ENCODE measurements around the gene NDUFS2. TPM values are rescaled to one million over a fixed set of nuclear protein-coding genes. Genes with fewer than 3 reads are reported as not detected.

Gene NDUFS2
- total RNA-seq, 1 donor from 2014 or later = 124 TPM

GRCh38 chr1:161198897-161199431, 3.2 kb upstream of the NDUFS2 start, which contains the start of gene ADAMTS4:
ADAMTS4 (minus strand) TSS chr1:161199054; CDS start chr1:161198627, 427 bp downstream.
- H3K4me3 ChIP-seq (ENCODE audit: low read depth, low read length) = no peak within 1 kb of the TSS
- no peak for DNase-seq (ENCODE audit: low read depth)
- TF ChIP-seq, protein P1, sequence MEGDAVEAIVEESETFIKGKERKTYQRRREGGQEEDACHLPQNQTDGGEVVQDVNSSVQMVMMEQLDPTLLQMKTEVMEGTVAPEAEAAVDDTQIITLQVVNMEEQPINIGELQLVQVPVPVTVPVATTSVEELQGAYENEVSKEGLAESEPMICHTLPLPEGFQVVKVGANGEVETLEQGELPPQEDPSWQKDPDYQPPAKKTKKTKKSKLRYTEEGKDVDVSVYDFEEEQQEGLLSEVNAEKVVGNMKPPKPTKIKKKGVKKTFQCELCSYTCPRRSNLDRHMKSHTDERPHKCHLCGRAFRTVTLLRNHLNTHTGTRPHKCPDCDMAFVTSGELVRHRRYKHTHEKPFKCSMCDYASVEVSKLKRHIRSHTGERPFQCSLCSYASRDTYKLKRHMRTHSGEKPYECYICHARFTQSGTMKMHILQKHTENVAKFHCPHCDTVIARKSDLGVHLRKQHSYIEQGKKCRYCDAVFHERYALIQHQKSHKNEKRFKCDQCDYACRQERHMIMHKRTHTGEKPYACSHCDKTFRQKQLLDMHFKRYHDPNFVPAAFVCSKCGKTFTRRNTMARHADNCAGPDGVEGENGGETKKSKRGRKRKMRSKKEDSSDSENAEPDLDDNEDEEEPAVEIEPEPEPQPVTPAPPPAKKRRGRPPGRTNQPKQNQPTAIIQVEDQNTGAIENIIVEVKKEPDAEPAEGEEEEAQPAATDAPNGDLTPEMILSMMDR (conservative IDR thresholded peaks at IDR 0.05; ENCODE audit: low read depth, low read length) = no peak

DNA sequence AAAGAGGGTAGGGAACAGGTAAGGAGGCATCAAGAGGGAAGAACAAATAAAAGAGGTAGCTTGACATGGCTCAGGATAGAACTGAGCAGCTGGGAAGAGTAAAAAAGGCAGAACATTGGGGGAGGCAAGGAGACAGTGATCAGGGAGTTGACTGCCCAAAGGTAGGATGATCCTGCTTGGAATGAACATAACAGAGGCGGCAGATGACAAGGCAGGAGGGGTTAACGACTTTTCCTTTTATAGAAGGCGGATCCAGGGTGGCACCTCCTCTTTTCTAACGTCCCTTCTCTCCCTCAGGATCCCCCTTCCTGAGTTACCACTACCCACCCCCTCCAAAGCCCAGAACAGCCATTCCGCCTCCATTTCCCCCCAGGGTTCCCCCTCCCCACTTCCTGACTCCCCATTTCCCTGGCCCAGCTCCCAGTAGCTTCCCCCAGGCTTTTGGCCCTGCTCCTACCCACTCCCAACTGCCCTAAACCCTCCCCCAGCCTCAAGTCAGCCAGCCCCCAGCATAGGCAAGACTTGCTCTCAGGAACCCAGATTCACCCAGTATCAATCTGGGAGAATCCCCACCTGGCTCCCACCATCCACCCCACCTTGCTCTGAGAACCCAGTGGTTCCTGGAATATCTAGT, 2.5 kb upstream of the NDUFS2 start:
- TF ChIP-seq, protein P1 (conservative IDR thresholded peaks at IDR 0.05; ENCODE audit: low read depth, low read length) = no peak
- DNase-seq (ENCODE audit: low read depth) = no peak
- no peak overlapping the region for H3K4me3 ChIP-seq (ENCODE audit: low read depth, low read length)

DNA sequence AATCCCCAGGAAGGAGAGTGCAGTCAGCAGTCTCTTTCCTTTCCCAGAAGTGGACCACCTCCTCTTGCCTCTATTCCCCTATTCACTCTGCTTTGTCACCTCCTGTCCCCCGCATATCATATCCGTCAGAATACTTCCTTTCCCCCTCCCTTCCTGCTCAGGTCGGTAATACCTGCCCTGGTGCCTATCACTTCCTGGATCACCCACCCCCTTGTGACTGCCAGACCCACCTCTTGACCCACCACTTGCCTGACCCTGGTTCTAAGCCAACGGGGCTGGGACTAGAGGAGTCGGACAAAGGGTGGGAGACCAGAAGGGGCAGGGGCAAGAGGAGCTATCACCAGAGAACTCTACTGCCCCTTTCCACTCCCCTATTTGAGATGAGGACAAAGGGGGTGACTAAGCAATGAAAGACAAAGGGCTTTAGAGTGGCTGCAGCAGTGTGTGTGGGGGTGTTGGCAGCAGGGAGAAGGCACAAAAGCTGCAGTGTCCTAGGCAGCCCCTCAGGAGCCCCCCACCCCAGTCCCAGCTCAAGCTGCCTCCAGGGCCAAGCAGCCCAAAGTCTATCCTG, 1.7 kb upstream of the NDUFS2 start:
- H3K4me3 ChIP-seq (ENCODE audit: low read depth, low read length) = no peak overlapping the region
- DNase-seq (ENCODE audit: low read depth) = no peak
- TF ChIP-seq, protein P1 (conservative IDR thresholded peaks at IDR 0.05; ENCODE audit: low read depth, low read length) = no peak

- TF ChIP-seq, protein P1 (conservative IDR thresholded peaks at IDR 0.05; ENCODE audit: low read depth, low read length) = no peak
- no peak for DNase-seq (ENCODE audit: low read depth)
- H3K4me3 ChIP-seq (ENCODE audit: low read depth, low read length) = peak overlapping the region; percentile 88
These were observed 953 bp upstream of the NDUFS2 start for GRCh38 chr1:161200992-161201835.

GRCh38 chr1:161206411-161207140, 4.4 kb downstream of the NDUFS2 start:
- H3K4me3 ChIP-seq (ENCODE audit: low read depth, low read length) = no peak overlapping the region
- TF ChIP-seq, protein P1 (conservative IDR thresholded peaks at IDR 0.05; ENCODE audit: low read depth, low read length) = no peak
- no peak for DNase-seq (ENCODE audit: low read depth)

DNA sequence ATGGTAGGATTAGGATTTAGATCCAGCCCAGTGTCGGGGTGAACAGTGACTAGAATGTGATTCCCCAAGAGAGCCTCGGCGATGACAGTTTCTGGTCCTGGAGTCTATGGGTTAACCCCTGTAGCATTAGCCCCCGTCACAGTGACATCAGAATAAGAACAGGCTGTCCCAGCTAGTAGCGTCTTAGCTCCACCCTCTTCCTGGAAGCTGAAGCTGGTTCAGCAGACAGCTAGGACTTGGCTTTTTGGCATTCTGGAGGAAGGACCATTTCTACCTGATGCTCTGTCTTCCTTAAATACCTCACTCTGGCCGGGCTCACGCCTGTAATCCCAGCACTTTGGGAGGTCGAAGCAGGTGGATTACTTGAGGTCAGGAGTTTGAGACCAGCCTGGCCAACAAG, 5.0 kb downstream of the NDUFS2 start:
- H3K4me3 ChIP-seq (ENCODE audit: low read depth, low read length) = no peak overlapping the region
- TF ChIP-seq, protein P1 (conservative IDR thresholded peaks at IDR 0.05; ENCODE audit: low read depth, low read length) = no peak
- no peak for DNase-seq (ENCODE audit: low read depth)

Data from epithelial cell of proximal tubule (primary cell).